ENCODE data around the gene FBLN5. TPM values are rescaled to one million over a fixed set of nuclear protein-coding genes. Genes with fewer than 3 reads are reported as not detected.

Gene FBLN5
- total and polyA plus RNA-seq, 9 of the 15 experiments (the other 6 are each of a cell fraction or from before 2014, with no cell fraction given): 0.11 to 0.22 TPM; not detected in 7

- Histone ChIP-seq H3K4me1 (replicated peaks in 1 of 2; ENCODE audit: control insufficient read depth in 2 of 2, insufficient read depth in 2 of 2, low read length in 2 of 2) (no peaks in the 10 kb centered on the region), H3K36me3 (ENCODE audit: control insufficient read depth, insufficient read depth, low read length) (peaks cover 14% of the 10 kb centered on the region; the same call in 1 of the 3 replicates), H3K4me2 (ENCODE audit: insufficient read depth, low read length) (no peak overlapping the region), H3K9me3 (replicated peaks; ENCODE audit: control insufficient read depth, insufficient read depth, low read depth, low read length) (no peaks in the 10 kb centered on the region), H3K4me3 (no peak overlapping the region), H3K27ac (ENCODE audit: extremely low read depth, low read depth, low read length) (no peak overlapping the region), H3K9me1 (ENCODE audit: control insufficient read depth, insufficient read depth, low read length) (no peaks in the 10 kb centered on the region), H2AFZ (ENCODE audit: low read depth, low read length) (no peak overlapping the region), H3K79me2 (ENCODE audit: control insufficient read depth, insufficient read depth, low read length) (no peaks in the 10 kb centered on the region), H3K27me3 (ENCODE audit: control insufficient read depth in 2 of 2, insufficient read depth in 2 of 2, low read length in 2 of 2) (no peaks in the 10 kb centered on the region), H3K9ac (ENCODE audit: insufficient read depth in 1 of 2, low read depth in 2 of 2, low read length in 2 of 2) (no peak overlapping the region), H4K20me1 (replicated peaks; ENCODE audit: control insufficient read depth, insufficient read depth, low read length) (no peaks in the 10 kb centered on the region)
- ATAC-seq: no peak
- no peak for DNase-seq (ENCODE audit: extremely low read depth in 1 of 4, low spot score in 3 of 4)
- intact Hi-C loops (cut with micrococcal nuclease) (no loop called here), in situ Hi-C loops (cut with MboI) (no loop called here)
- BruUV-seq (replicated peaks): no TSS peak
- no peak for TF ChIP-seq E2F5 (CRISPR knock-in tag; IDR thresholded peaks at IDR 0.05)
- TF ChIP-seq ZNF175 (CRISPR knock-in tag; IDR thresholded peaks at IDR 0.05; ENCODE audit: low read depth): no peak
- TF ChIP-seq PHB (CRISPR knock-in tag; IDR thresholded peaks at IDR 0.05): no peak
- TF ChIP-seq MCM7 (IDR thresholded peaks at IDR 0.05): no peak
- TF ChIP-seq NRF1 (conservative IDR thresholded peaks at IDR 0.05 in 1 of 2, IDR thresholded peaks at IDR 0.05 in 1 of 2): no peak
- TF ChIP-seq PHF21A (IDR thresholded peaks at IDR 0.05; ENCODE audit: borderline replicate concordance, low read depth): no peak
- TF ChIP-seq SREBF1 (IDR thresholded peaks at IDR 0.05; ENCODE audit: borderline replicate concordance, low read depth, low read length): no peak
- no peak for TF ChIP-seq ZFP36 (IDR thresholded peaks at IDR 0.05; ENCODE audit: low read depth, low read length, partially characterized antibody)
- no peak for TF ChIP-seq YY1 (IDR thresholded peaks at IDR 0.05; ENCODE audit: borderline replicate concordance in 1 of 3, control insufficient read depth in 1 of 3, extremely low read depth in 1 of 3, insufficient read depth in 3 of 3, insufficient read length in 1 of 3, insufficient replicate concordance in 2 of 3, low read depth in 1 of 3, low read length in 2 of 3)
- TF ChIP-seq RBM17 (IDR thresholded peaks at IDR 0.05; ENCODE audit: borderline replicate concordance, low read depth, low read length): no peak
- no peak for TF ChIP-seq CREB3L1 (IDR thresholded peaks at IDR 0.05; ENCODE audit: borderline replicate concordance, low read depth)
- no peak for TF ChIP-seq NR3C1 (CRISPR knock-in tag; IDR thresholded peaks at IDR 0.05)
- TF ChIP-seq NCOA4 (IDR thresholded peaks at IDR 0.05; ENCODE audit: partially characterized antibody): no peak
- FAIRE-seq: no peak
- CTCF ChIA-PET (ENCODE audit: low intra/inter-chr PET ratio): no interaction called here
- POLR2A ChIA-PET: interaction anchor here (0.5 to 0.7 kb wide), 2 partner anchors 96 to 549 kb away, joined by 3 read pairs; no protein-coding TSS in a partner anchor
- 48% methylated on average over 4 of the region's 4 CpGs for WGBS (ENCODE audit: insufficient coverage, low coverage, missing lambda C conversion rate)
These were observed 17.2 kb upstream of the FBLN5 start for GRCh38 chr14:91964724-91965123.

All from K562 (cell line).